ENCODE measurements around the gene UBE2E2. TPM values are rescaled to one million over a fixed set of nuclear protein-coding genes. Genes with fewer than 3 reads are reported as not detected.

Gene UBE2E2
- total RNA-seq, 1 donor from 2014 or later, result 45.9 TPM

GRCh38 chr3:23492057-23492456 lies 288.9 kb downstream of the UBE2E2 start:
- ATAC-seq, result no peak
- no peak for DNase-seq
- H3K27ac ChIP-seq, result no peak overlapping the region
- no peak for TF ChIP-seq CTCF (IDR thresholded peaks at IDR 0.05)
- H3K36me3 ChIP-seq, result no peaks in the 10 kb centered on the region
- intact Hi-C loops (cut with DNase I), result no loop called here
- no peaks in the 10 kb centered on the region for H3K27me3 ChIP-seq
- no peak overlapping the region for H3K4me3 ChIP-seq
- H3K4me1 ChIP-seq, result peaks cover 5% of the 10 kb centered on the region
- H3K9me3 ChIP-seq, result no peaks in the 10 kb centered on the region

GRCh38 chr3:23493889-23494288 lies 290.8 kb downstream of the UBE2E2 start:
- H3K27me3 ChIP-seq, result no peaks in the 10 kb centered on the region
- H3K4me3 ChIP-seq, result no peak overlapping the region
- no peaks in the 10 kb centered on the region for H3K9me3 ChIP-seq
- peaks cover 5% of the 10 kb centered on the region for H3K4me1 ChIP-seq
- intact Hi-C loops (cut with DNase I), result no loop called here
- no peak for TF ChIP-seq CTCF (IDR thresholded peaks at IDR 0.05)
- no peak for ATAC-seq
- no peaks in the 10 kb centered on the region for H3K36me3 ChIP-seq
- no peak overlapping the region for H3K27ac ChIP-seq
- no peak for DNase-seq

GRCh38 chr3:23494967-23495366 lies 291.8 kb downstream of the UBE2E2 start:
- intact Hi-C loops (cut with DNase I), result no loop called here
- Histone ChIP-seq H3K4me3 (no peak overlapping the region), H3K4me1 (peaks cover 5% of the 10 kb centered on the region), H3K27ac (no peak overlapping the region), H3K36me3 (no peaks in the 10 kb centered on the region), H3K9me3 (no peaks in the 10 kb centered on the region), H3K27me3 (no peaks in the 10 kb centered on the region)
- DNase-seq (no peak), ATAC-seq (no peak)
- TF ChIP-seq CTCF (IDR thresholded peaks at IDR 0.05), result no peak

- H3K27ac ChIP-seq, result no peak overlapping the region
- peaks cover 3% of the 10 kb centered on the region for H3K4me1 ChIP-seq
- intact Hi-C loops (cut with DNase I), result no loop called here
- no peak for ATAC-seq
- H3K9me3 ChIP-seq, result no peaks in the 10 kb centered on the region
- no peak for TF ChIP-seq CTCF (IDR thresholded peaks at IDR 0.05)
- H3K36me3 ChIP-seq, result no peaks in the 10 kb centered on the region
- no peak for DNase-seq
- no peak overlapping the region for H3K4me3 ChIP-seq
- H3K27me3 ChIP-seq, result no peaks in the 10 kb centered on the region
Measured at GRCh38 chr3:23495507-23495906, 292.4 kb downstream of the UBE2E2 start.

GRCh38 chr3:23496165-23496564 lies 293.0 kb downstream of the UBE2E2 start:
- Histone ChIP-seq H3K36me3 (no peaks in the 10 kb centered on the region), H3K9me3 (no peaks in the 10 kb centered on the region), H3K4me1 (no peaks in the 10 kb centered on the region), H3K27ac (no peak overlapping the region), H3K4me3 (no peak overlapping the region), H3K27me3 (no peaks in the 10 kb centered on the region)
- DNase-seq, result no peak
- ATAC-seq, result no peak
- no peak for TF ChIP-seq CTCF (IDR thresholded peaks at IDR 0.05)
- intact Hi-C loops (cut with DNase I), result no loop called here

GRCh38 chr3:23497156-23497555 lies 294.0 kb downstream of the UBE2E2 start:
- TF ChIP-seq CTCF (IDR thresholded peaks at IDR 0.05), result no peak
- DNase-seq, result no peak
- no peak overlapping the region for H3K27ac ChIP-seq
- H3K27me3 ChIP-seq, result no peaks in the 10 kb centered on the region
- intact Hi-C loops (cut with DNase I), result no loop called here
- no peak overlapping the region for H3K4me3 ChIP-seq
- no peaks in the 10 kb centered on the region for H3K4me1 ChIP-seq
- H3K9me3 ChIP-seq, result no peaks in the 10 kb centered on the region
- no peaks in the 10 kb centered on the region for H3K36me3 ChIP-seq
- no peak for ATAC-seq

All from upper lobe of right lung (tissue), 1 donor.